ENCODE data around the gene LRTM2. TPM values are rescaled to one million over a fixed set of nuclear protein-coding genes. Genes with fewer than 3 reads are reported as not detected.

The LRTM2 gene
- total RNA-seq, 4 donors from 2014 or later: not detected

- TF ChIP-seq POLR2AphosphoS5 (IDR thresholded peaks at IDR 0.05) (no peak), EP300 (IDR thresholded peaks at IDR 0.05; ENCODE audit: low read depth) (no peak), POLR2A (IDR thresholded peaks at IDR 0.05) (no peak), CTCF (IDR thresholded peaks at IDR 0.05) (no peak)
Observed at GRCh38 chr12:1811948-1812291, 8.4 kb upstream of the LRTM2 start.

GRCh38 chr12:1812650-1813302, 7.6 kb upstream of the LRTM2 start:
- peak overlapping the region; percentile 35 to 57 (median 48) for H3K27ac ChIP-seq
- DNase-seq: no peak
- no peaks in the 10 kb centered on the region for H3K9me3 ChIP-seq
- H3K36me3 ChIP-seq: no peaks in the 10 kb centered on the region
- TF ChIP-seq EP300 (IDR thresholded peaks at IDR 0.05; ENCODE audit: low read depth): no peak
- TF ChIP-seq POLR2AphosphoS5 (IDR thresholded peaks at IDR 0.05): no peak
- TF ChIP-seq CTCF (IDR thresholded peaks at IDR 0.05): no peak
- no peak for TF ChIP-seq POLR2A (IDR thresholded peaks at IDR 0.05)
- WGBS, 2 donors (ENCODE audit: low coverage in 1 of 2): 62 to 76% methylated on average over 8 to 17 of the region's 17 CpGs
- no peaks in the 10 kb centered on the region for H3K4me1 ChIP-seq
- in situ Hi-C loops (cut with MboI; ENCODE audit: low pct_ligation_motif_present in 1 of 4, low pct_unique_long_range_greater_than_20kb in 1 of 4, low sequenced_read_pairs in 3 of 4): loop anchor here in 2 of 4 donors (25.0 kb wide), 1 partner anchor 225 kb away; no protein-coding TSS in a partner anchor
- no peak overlapping the region for H3K4me3 ChIP-seq
- H3K27me3 ChIP-seq: peaks cover 3% of the 10 kb centered on the region
- intact Hi-C loops (cut with DNase I; ENCODE audit: low total_unique reads): no loop called here

More at GRCh38 chr12:1811948-1812291, 8.4 kb upstream of the LRTM2 start:
- no peak overlapping the region for H3K4me3 ChIP-seq
- intact Hi-C loops (cut with DNase I; ENCODE audit: low total_unique reads) (no loop called here), in situ Hi-C loops (cut with MboI; ENCODE audit: low pct_ligation_motif_present in 1 of 4, low pct_unique_long_range_greater_than_20kb in 1 of 4, low sequenced_read_pairs in 3 of 4) (loop anchor here in 2 of 4 donors (25.0 kb wide), 1 partner anchor 225 kb away; no protein-coding TSS in a partner anchor)
- peaks cover 3% of the 10 kb centered on the region for H3K27me3 ChIP-seq
- WGBS, 2 donors (ENCODE audit: low coverage in 1 of 2): 76% methylated on average over 6 of the region's 6 CpGs; no CpG with 5 or more reads in 1 of the 2 donors
- H3K36me3 ChIP-seq: no peaks in the 10 kb centered on the region
- no peaks in the 10 kb centered on the region for H3K4me1 ChIP-seq
- H3K9me3 ChIP-seq: no peaks in the 10 kb centered on the region
- DNase-seq: no peak
- H3K27ac ChIP-seq: peak overlapping the region; percentile 35 to 57 (median 48)

- H3K36me3 ChIP-seq: no peaks in the 10 kb centered on the region
Observed at GRCh38 chr12:1814266-1814665, 6.1 kb upstream of the LRTM2 start.

GRCh38 chr12:1815108-1815507, 5.3 kb upstream of the LRTM2 start:
- intact Hi-C loops (cut with DNase I; ENCODE audit: low total_unique reads) (no loop called here), in situ Hi-C loops (cut with MboI; ENCODE audit: low pct_ligation_motif_present in 1 of 4, low pct_unique_long_range_greater_than_20kb in 1 of 4, low sequenced_read_pairs in 3 of 4) (loop anchor here in 2 of 4 donors (25.0 kb wide), 1 partner anchor 222 kb away; no protein-coding TSS in a partner anchor)
- WGBS, 2 donors (ENCODE audit: low coverage in 1 of 2): 73 to 100% methylated on average over 1 to 3 of the region's 3 CpGs
- Histone ChIP-seq H3K27ac (no peak overlapping the region), H3K9me3 (no peaks in the 10 kb centered on the region), H3K4me3 (no peak overlapping the region), H3K27me3 (peaks cover 16% of the 10 kb centered on the region), H3K36me3 (no peaks in the 10 kb centered on the region), H3K4me1 (no peaks in the 10 kb centered on the region)
- TF ChIP-seq POLR2AphosphoS5 (IDR thresholded peaks at IDR 0.05) (no peak), CTCF (IDR thresholded peaks at IDR 0.05) (no peak), POLR2A (IDR thresholded peaks at IDR 0.05) (no peak), EP300 (IDR thresholded peaks at IDR 0.05; ENCODE audit: low read depth) (no peak)
- no peak for DNase-seq

More at GRCh38 chr12:1814266-1814665, 6.1 kb upstream of the LRTM2 start:
- Histone ChIP-seq H3K4me1 (no peaks in the 10 kb centered on the region), H3K27me3 (peaks cover 8% of the 10 kb centered on the region), H3K9me3 (no peaks in the 10 kb centered on the region), H3K27ac (no peak overlapping the region), H3K4me3 (no peak overlapping the region)
- TF ChIP-seq EP300 (IDR thresholded peaks at IDR 0.05; ENCODE audit: low read depth) (no peak), POLR2AphosphoS5 (IDR thresholded peaks at IDR 0.05) (no peak), POLR2A (IDR thresholded peaks at IDR 0.05) (no peak), CTCF (IDR thresholded peaks at IDR 0.05) (no peak)
- no peak for DNase-seq
- intact Hi-C loops (cut with DNase I; ENCODE audit: low total_unique reads): no loop called here
- in situ Hi-C loops (cut with MboI; ENCODE audit: low pct_ligation_motif_present in 1 of 4, low pct_unique_long_range_greater_than_20kb in 1 of 4, low sequenced_read_pairs in 3 of 4): loop anchor here in 2 of 4 donors (25.0 kb wide), 1 partner anchor 223 kb away; no protein-coding TSS in a partner anchor
- 74 to 76% methylated on average over 6 to 8 of the region's 8 CpGs for WGBS, 2 donors (ENCODE audit: low coverage in 1 of 2)

Measured in transverse colon (tissue), 4 donors.